ENCODE results near the gene ATP8A2. TPM values are rescaled to one million over a fixed set of nuclear protein-coding genes. Genes with fewer than 3 reads are reported as not detected.

ATP8A2 gene
- total RNA-seq, 1 donor from 2014 or later, result 1.9 TPM

DNA sequence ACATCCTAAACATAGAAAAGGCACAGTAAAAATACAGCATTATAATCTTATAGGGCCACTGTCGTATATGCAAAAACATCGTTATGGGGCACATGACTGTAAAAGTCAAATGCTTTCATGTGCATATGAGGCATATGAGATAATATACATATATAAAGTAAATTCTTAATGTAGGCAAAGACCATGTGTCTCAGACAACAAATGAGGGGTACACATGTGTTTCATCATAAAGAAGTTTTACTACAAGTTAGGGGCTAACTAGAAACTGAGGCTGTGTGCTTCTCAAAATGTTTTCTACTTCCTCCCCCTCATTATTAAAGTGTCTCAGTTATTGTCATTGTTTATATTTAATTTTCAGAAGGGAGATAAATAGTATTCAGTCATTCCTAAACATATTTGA lies 370.4 kb downstream of the ATP8A2 start:
- Mint-ChIP-seq H3K9me3 (ENCODE audit: low read depth) (no peaks in the 10 kb centered on the region), H3K4me1 (ENCODE audit: low read depth) (peaks cover 43% of the 10 kb centered on the region), H3K27me3 (ENCODE audit: low read depth) (no peaks in the 10 kb centered on the region), H3K27ac (ENCODE audit: unreplicated experiment) (no peak overlapping the region), H3K36me3 (ENCODE audit: low read depth) (no peaks in the 10 kb centered on the region), H3K4me3 (ENCODE audit: unreplicated experiment) (no peak overlapping the region)
- TF ChIP-seq, protein P1, sequence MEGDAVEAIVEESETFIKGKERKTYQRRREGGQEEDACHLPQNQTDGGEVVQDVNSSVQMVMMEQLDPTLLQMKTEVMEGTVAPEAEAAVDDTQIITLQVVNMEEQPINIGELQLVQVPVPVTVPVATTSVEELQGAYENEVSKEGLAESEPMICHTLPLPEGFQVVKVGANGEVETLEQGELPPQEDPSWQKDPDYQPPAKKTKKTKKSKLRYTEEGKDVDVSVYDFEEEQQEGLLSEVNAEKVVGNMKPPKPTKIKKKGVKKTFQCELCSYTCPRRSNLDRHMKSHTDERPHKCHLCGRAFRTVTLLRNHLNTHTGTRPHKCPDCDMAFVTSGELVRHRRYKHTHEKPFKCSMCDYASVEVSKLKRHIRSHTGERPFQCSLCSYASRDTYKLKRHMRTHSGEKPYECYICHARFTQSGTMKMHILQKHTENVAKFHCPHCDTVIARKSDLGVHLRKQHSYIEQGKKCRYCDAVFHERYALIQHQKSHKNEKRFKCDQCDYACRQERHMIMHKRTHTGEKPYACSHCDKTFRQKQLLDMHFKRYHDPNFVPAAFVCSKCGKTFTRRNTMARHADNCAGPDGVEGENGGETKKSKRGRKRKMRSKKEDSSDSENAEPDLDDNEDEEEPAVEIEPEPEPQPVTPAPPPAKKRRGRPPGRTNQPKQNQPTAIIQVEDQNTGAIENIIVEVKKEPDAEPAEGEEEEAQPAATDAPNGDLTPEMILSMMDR (IDR thresholded peaks at IDR 0.05), result no peak
- no peak for DNase-seq (ENCODE audit: low spot score)

DNA sequence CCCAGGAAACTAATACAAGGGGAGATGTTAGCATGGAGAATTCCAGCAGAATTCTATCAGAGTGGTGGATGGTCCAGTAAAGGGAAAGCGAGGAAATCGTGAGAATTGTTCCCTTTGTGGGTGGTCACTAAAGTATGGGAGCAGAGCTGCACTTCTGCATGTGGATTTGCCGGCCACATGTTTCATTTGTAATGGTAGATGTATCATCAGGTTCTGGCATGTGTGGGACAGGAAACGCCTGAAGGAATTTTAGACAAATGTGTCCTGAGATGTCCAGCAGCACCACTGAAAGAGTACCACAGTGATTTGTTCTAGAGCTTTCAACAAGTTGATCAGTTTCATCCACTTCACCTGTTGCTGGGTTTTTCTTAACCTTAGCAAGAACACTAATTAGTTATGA lies 371.6 kb downstream of the ATP8A2 start:
- H3K27me3 Mint-ChIP-seq (ENCODE audit: low read depth), result no peaks in the 10 kb centered on the region
- TF ChIP-seq, protein P1 (IDR thresholded peaks at IDR 0.05), result no peak
- no peaks in the 10 kb centered on the region for H3K9me3 Mint-ChIP-seq (ENCODE audit: low read depth)
- H3K36me3 Mint-ChIP-seq (ENCODE audit: low read depth), result no peaks in the 10 kb centered on the region
- DNase-seq (ENCODE audit: low spot score), result no peak
- peaks cover 47% of the 10 kb centered on the region for H3K4me1 Mint-ChIP-seq (ENCODE audit: low read depth)
- no peak overlapping the region for H3K27ac Mint-ChIP-seq (ENCODE audit: unreplicated experiment)
- no peak overlapping the region for H3K4me3 Mint-ChIP-seq (ENCODE audit: unreplicated experiment)

DNA sequence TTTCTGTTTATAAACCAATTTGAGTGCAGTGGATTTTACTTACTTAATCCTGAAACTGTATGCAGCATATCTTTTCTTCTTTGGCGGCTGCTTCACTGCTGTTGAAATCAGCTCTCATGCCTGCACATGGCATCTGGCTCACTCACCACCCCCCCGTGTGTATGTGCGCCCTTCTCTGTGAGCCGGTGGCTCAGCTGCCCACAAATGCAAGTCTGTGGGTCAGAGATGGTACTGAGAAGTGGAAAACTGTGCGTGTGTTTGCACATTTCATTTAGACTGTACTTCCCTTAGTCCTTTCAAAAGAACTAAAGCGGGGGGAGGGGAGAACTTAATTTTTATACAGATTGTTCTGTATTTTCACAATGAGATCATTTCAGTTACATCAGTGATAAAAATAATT lies 372.4 kb downstream of the ATP8A2 start:
- H3K9me3 Mint-ChIP-seq (ENCODE audit: low read depth), result no peaks in the 10 kb centered on the region
- DNase-seq (ENCODE audit: low spot score), result no peak
- no peaks in the 10 kb centered on the region for H3K27me3 Mint-ChIP-seq (ENCODE audit: low read depth)
- H3K36me3 Mint-ChIP-seq (ENCODE audit: low read depth), result no peaks in the 10 kb centered on the region
- no peak overlapping the region for H3K4me3 Mint-ChIP-seq (ENCODE audit: unreplicated experiment)
- H3K27ac Mint-ChIP-seq (ENCODE audit: unreplicated experiment), result no peak overlapping the region
- H3K4me1 Mint-ChIP-seq (ENCODE audit: low read depth), result peaks cover 47% of the 10 kb centered on the region
- TF ChIP-seq, protein P1 (IDR thresholded peaks at IDR 0.05), result no peak

DNA sequence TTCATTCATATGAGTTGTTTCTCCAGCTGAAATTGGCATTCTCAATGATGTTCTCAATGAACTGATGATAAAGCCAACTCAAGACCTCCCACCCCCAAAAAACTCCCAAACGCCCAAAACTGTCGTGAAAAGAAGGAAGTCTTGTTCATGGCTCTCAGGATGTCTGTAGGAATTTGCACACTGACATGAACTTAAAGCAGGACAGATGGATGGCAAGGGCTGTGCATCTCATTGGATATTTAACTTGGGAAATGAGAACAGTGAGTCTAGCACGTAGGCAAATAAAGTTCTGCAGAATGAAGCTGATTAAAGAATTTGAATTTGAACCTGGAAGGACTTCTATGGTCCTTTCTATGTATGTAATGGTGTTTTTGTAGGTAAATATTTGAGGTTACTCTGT lies 374.4 kb downstream of the ATP8A2 start:
- Mint-ChIP-seq H3K36me3 (ENCODE audit: low read depth) (no peaks in the 10 kb centered on the region), H3K27me3 (ENCODE audit: low read depth) (no peaks in the 10 kb centered on the region), H3K27ac (ENCODE audit: unreplicated experiment) (no peak overlapping the region), H3K9me3 (ENCODE audit: low read depth) (no peaks in the 10 kb centered on the region), H3K4me1 (ENCODE audit: low read depth) (peaks cover 43% of the 10 kb centered on the region), H3K4me3 (ENCODE audit: unreplicated experiment) (no peak overlapping the region)
- DNase-seq (ENCODE audit: low spot score), result no peak
- TF ChIP-seq, protein P1 (IDR thresholded peaks at IDR 0.05), result no peak

DNA sequence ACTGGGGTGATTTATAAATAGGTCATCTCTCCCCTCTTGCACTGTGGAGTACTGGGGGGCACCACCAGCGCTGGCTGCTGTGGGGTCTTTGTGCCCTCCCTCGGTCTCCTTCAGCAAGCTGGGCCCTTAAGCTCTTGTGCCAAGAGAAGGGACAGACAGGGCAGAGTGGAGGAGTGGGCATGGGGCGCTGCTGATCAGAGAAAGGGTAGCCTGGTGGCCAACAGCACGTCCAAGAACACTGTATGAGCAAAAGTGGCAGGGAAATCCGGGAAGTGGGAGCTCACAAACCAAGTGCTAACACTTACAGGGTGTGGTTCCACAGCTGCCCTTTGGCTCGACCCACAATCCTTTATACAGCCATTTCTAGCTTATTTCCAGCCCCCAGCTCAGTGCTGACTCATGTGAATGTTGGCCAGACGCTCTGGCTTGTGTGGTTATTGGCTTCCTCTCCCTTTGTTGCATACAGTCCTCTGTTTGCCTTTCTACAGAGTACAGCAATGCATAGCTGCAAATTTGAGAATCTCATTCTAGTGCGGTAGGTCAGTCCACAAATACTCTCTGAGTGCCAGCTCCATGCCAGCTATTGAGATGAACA lies 381.3 kb downstream of the ATP8A2 start:
- H3K4me1 Mint-ChIP-seq (ENCODE audit: low read depth), result peaks cover 52% of the 10 kb centered on the region
- H3K27ac Mint-ChIP-seq (ENCODE audit: unreplicated experiment), result peak overlapping the region; percentile 87
- no peaks in the 10 kb centered on the region for H3K9me3 Mint-ChIP-seq (ENCODE audit: low read depth)
- no peaks in the 10 kb centered on the region for H3K27me3 Mint-ChIP-seq (ENCODE audit: low read depth)
- TF ChIP-seq, protein P1 (IDR thresholded peaks at IDR 0.05), result no peak
- DNase-seq (ENCODE audit: low spot score), result no peak
- H3K4me3 Mint-ChIP-seq (ENCODE audit: unreplicated experiment), result no peak overlapping the region
- H3K36me3 Mint-ChIP-seq (ENCODE audit: low read depth), result no peaks in the 10 kb centered on the region

Measured in chondrocyte (in vitro differentiated cells).